HG03097 (cell line): ENCODE results near the gene ROR2.

Experiments used
- ATAC-seq: cut with Tn5 transposase; IDR thresholded peaks from one replicate; pipeline ENCODE4 v1.9.1; 2021; ENCODE audit not compliant: unreplicated experiment, low FRiP score

The ROR2 gene

GRCh38 chr9:91844701-91845291 lies 105.2 kb downstream of the ROR2 start:
- no peak for ATAC-seq

GRCh38 chr9:91844190-91844589 lies 105.8 kb downstream of the ROR2 start:
- no peak for ATAC-seq

- no peak for ATAC-seq
Observed at GRCh38 chr9:91843623-91844148, 106.3 kb downstream of the ROR2 start.

- no peak for ATAC-seq
Observed at GRCh38 chr9:91843093-91843492, 106.9 kb downstream of the ROR2 start.

- no peak for ATAC-seq
Observed at GRCh38 chr9:91842358-91843049, 107.5 kb downstream of the ROR2 start.

- ATAC-seq: no peak
Observed at GRCh38 chr9:91841591-91841990, 108.4 kb downstream of the ROR2 start.

- ATAC-seq: no peak
Observed at GRCh38 chr9:91840882-91841281, 109.1 kb downstream of the ROR2 start.

GRCh38 chr9:91840469-91840868 lies 109.6 kb downstream of the ROR2 start:
- no peak for ATAC-seq

- no peak for ATAC-seq
Observed at GRCh38 chr9:91839926-91840465, 110.0 kb downstream of the ROR2 start.

GRCh38 chr9:91837981-91838731 lies 111.9 kb downstream of the ROR2 start:
- no peak for ATAC-seq

GRCh38 chr9:91836515-91836914 lies 113.5 kb downstream of the ROR2 start:
- no peak for ATAC-seq

- no peak for ATAC-seq
Observed at GRCh38 chr9:91835632-91836031, 114.4 kb downstream of the ROR2 start.

- no peak for ATAC-seq
Observed at GRCh38 chr9:91835216-91835615, 114.8 kb downstream of the ROR2 start.

GRCh38 chr9:91834740-91835139 lies 115.3 kb downstream of the ROR2 start:
- ATAC-seq: no peak

- ATAC-seq: no peak
Observed at GRCh38 chr9:91833878-91834255, 116.2 kb downstream of the ROR2 start.

GRCh38 chr9:91833096-91833877 lies 116.7 kb downstream of the ROR2 start:
- ATAC-seq: no peak

GRCh38 chr9:91832322-91832721 lies 117.7 kb downstream of the ROR2 start:
- no peak for ATAC-seq

GRCh38 chr9:91825866-91826265 lies 124.2 kb downstream of the ROR2 start:
- no peak for ATAC-seq

- no peak for ATAC-seq
Observed at GRCh38 chr9:91825422-91825821, 124.6 kb downstream of the ROR2 start.

- ATAC-seq: no peak
Observed at GRCh38 chr9:91824601-91825305, 125.3 kb downstream of the ROR2 start.
